K562 (cell line): ENCODE results near the gene ERBB3. TPM values are rescaled to one million over a fixed set of nuclear protein-coding genes. Genes with fewer than 3 reads are reported as not detected.

Experiments
- ATF1 ChIP-seq, 2 experiments: fragments of 450-650 bp in 1 of 2; IDR thresholded peaks; 2 replicates each; pipeline ENCODE4 v1.6.1; 2016; ENCODE audit warnings: missing compliant biosample characterization in 1 of 2, missing genetic modification characterization in 1 of 2
- L3MBTL2 ChIP-seq: fragments of 450-650 bp; IDR thresholded peaks from 2 replicates; pipeline ENCODE4 v1.6.1; 2016; ENCODE audit warnings: mild to moderate bottlenecking, moderate library complexity
- MXD1 ChIP-seq: fragments of 250-450 bp; sonication (Bioruptor Pico); IDR thresholded peaks from 2 replicates; pipeline ENCODE4 v1.8.0; 2021; ENCODE audit warnings: borderline replicate concordance, mild to moderate bottlenecking, moderate library complexity; ENCODE audit not compliant: poor library complexity, severe bottlenecking
- PCBP2 ChIP-seq: fragments of 200-400 bp; formaldehyde crosslinking; IDR thresholded peaks from 2 replicates; pipeline ENCODE4 v1.6.1; 2018; ENCODE audit warnings: low read length, low read depth, mild to moderate bottlenecking, moderate library complexity; ENCODE audit not compliant: poor library complexity, severe bottlenecking
- SIN3A ChIP-seq, 2 experiments: fragments of 150-350 bp in 1 of 2; IDR thresholded peaks; 2 replicates each; pipeline ENCODE4 v1.6.1; 2011 to 2016; ENCODE audit warnings: borderline replicate concordance in 2 of 2, low read depth in 2 of 2, low read length in 2 of 2, mild to moderate bottlenecking in 2 of 2, moderate library complexity in 2 of 2; ENCODE audit not compliant: control insufficient read depth in 1 of 2
- ZNF561 ChIP-seq: fragments of 450-650 bp; formaldehyde crosslinking; conservative IDR thresholded peaks from 2 replicates; pipeline ENCODE4 v1.4.0; 2020; ENCODE audit warnings: mild to moderate bottlenecking, moderate library complexity
- polyA plus RNA-seq, 8 experiments: library from polyadenylated mRNA; depleted of rRNA in 4 of 8; stranded (reverse) in 5 of 8; unstranded in 3 of 8; fragments of >200 nt; fragmentation: Nextera tagmentation in 2 of 8; fragmentation: Illumina TruSeq in 1 of 8; extraction: Ambion mirVana in 2 of 8; extraction: Trizol in 1 of 8; gene quantifications; 2 replicates each; pipeline versions ENCODE4 v1.2.1 to v1.2.3, GENCODE V29; 2011 to 2014; ENCODE audit warnings: inconsistent platforms in 1 of 8, missing spikeins in 1 of 8
- total RNA-seq, 7 experiments: library from RNA; depleted of rRNA in 6 of 7; stranded (reverse); fragments of >200 nt in 6 of 7; fragmentation: Illumina TruSeq in 2 of 7; extraction: Trizol in 2 of 7; gene quantifications; 2 replicates each; pipeline versions ENCODE4 v1.2.1 to v1.2.3, GENCODE V29; 2011 to 2021; ENCODE audit warnings: low replicate concordance in 1 of 7
- TF ChIP-seq, protein P1 (sequence below): fragments of 450-650 bp; IDR thresholded peaks from 2 replicates; pipeline ENCODE4 v1.6.1; 2016; ENCODE audit warnings: borderline replicate concordance
- TF ChIP-seq, protein P2 (sequence below): sonication (generic); formaldehyde crosslinking; IDR thresholded peaks from 2 replicates; pipeline ENCODE4 v1.4.0; 2020; ENCODE audit warnings: mild to moderate bottlenecking, missing genetic modification reagents
- TF ChIP-seq, protein P3 (sequence below): fragments of 250-450 bp; sonication (Bioruptor Pico); IDR thresholded peaks from 2 replicates; pipeline ENCODE4 v1.8.0; 2022; ENCODE audit warnings: moderate library complexity, mild to moderate bottlenecking, inconsistent platforms
- TF ChIP-seq, protein P4 (sequence below), 2 experiments: fragments of 450-650 bp in 1 of 2; sonication (generic) in 1 of 2; formaldehyde crosslinking in 1 of 2; IDR thresholded peaks in 1 of 2; conservative IDR thresholded peaks in 1 of 2; 2 replicates each; pipeline versions ENCODE4 v1.6.1 to v1.8.1; 2016 to 2023; ENCODE audit warnings: mild to moderate bottlenecking in 2 of 2, moderate library complexity in 2 of 2, inconsistent platforms in 1 of 2, missing genetic modification reagents in 1 of 2

ERBB3 gene
- total and polyA plus RNA-seq, 9 of the 15 experiments (the other 6 are each of a cell fraction or from before 2014, with no cell fraction given) = 1.5 to 5.4 (median 3.8) TPM

DNA sequence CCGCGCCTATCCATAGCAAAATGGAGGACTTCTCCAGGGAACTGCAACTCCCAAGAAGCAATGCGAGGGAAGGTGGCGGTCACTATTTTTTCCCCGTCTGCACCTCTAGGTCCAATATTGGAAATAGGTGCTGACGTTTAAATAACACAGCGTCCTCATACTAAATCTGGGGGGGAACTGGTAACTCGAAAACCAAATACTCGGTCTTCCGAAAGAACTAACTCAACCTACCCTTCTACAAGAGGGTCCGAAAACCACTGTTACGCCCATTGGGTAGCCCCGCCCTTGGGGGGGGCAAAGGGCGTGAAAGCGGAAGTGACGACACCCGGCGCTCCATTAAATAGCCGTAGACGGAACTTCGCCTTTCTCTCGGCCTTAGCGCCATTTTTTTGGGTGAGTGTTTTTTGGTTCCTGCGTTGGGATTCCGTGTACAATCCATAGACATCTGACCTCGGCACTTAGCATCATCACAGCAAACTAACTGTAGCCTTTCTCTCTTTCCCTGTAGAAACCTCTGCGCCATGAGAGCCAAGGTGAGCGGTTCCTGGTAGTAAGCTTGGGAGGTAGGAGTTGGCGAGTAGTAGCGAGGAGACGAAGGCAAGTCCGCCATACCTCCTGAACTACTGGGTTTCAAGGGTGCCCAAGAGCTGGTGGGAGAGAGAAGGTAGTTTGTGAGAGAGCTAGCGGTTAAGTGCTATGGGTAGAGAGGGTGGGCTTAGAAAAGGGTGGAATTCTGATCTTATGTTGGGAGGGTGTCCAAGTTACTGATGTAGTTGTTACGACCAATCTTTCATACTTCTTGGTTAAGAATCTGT, 36.5 kb downstream of the ERBB3 start, which contains the start of gene RPL41 (continued):
- TF ChIP-seq PCBP2 (no peak), ZNF561 (no peak), MXD1 (peak; percentile 39), L3MBTL2 (peak; percentile 82), ATF1 (CRISPR knock-in tag; IDR thresholded peaks at IDR 0.05) (peak; percentile 45; the same call in 1 of the 2 replicates), ATF1 (tag; IDR thresholded peaks at IDR 0.05) (peak; percentile 98), SIN3A (IDR thresholded peaks at IDR 0.05; ENCODE audit: borderline replicate concordance in 2 of 2, control insufficient read depth in 1 of 2, low read depth in 2 of 2, low read length in 2 of 2) (0 out of 4 replicates have a peak, but pooled peaks of 1 of the 2 experiments have one; percentile 72)
- TF ChIP-seq, protein P1, sequence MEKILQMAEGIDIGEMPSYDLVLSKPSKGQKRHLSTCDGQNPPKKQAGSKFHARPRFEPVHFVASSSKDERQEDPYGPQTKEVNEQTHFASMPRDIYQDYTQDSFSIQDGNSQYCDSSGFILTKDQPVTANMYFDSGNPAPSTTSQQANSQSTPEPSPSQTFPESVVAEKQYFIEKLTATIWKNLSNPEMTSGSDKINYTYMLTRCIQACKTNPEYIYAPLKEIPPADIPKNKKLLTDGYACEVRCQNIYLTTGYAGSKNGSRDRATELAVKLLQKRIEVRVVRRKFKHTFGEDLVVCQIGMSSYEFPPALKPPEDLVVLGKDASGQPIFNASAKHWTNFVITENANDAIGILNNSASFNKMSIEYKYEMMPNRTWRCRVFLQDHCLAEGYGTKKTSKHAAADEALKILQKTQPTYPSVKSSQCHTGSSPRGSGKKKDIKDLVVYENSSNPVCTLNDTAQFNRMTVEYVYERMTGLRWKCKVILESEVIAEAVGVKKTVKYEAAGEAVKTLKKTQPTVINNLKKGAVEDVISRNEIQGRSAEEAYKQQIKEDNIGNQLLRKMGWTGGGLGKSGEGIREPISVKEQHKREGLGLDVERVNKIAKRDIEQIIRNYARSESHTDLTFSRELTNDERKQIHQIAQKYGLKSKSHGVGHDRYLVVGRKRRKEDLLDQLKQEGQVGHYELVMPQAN = peak; percentile 70
- TF ChIP-seq, protein P2, sequence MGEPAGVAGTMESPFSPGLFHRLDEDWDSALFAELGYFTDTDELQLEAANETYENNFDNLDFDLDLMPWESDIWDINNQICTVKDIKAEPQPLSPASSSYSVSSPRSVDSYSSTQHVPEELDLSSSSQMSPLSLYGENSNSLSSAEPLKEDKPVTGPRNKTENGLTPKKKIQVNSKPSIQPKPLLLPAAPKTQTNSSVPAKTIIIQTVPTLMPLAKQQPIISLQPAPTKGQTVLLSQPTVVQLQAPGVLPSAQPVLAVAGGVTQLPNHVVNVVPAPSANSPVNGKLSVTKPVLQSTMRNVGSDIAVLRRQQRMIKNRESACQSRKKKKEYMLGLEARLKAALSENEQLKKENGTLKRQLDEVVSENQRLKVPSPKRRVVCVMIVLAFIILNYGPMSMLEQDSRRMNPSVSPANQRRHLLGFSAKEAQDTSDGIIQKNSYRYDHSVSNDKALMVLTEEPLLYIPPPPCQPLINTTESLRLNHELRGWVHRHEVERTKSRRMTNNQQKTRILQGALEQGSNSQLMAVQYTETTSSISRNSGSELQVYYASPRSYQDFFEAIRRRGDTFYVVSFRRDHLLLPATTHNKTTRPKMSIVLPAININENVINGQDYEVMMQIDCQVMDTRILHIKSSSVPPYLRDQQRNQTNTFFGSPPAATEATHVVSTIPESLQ (CRISPR knock-in tag) = peak; percentile 84; the same call in 1 of the 2 replicates
- TF ChIP-seq, protein P3, sequence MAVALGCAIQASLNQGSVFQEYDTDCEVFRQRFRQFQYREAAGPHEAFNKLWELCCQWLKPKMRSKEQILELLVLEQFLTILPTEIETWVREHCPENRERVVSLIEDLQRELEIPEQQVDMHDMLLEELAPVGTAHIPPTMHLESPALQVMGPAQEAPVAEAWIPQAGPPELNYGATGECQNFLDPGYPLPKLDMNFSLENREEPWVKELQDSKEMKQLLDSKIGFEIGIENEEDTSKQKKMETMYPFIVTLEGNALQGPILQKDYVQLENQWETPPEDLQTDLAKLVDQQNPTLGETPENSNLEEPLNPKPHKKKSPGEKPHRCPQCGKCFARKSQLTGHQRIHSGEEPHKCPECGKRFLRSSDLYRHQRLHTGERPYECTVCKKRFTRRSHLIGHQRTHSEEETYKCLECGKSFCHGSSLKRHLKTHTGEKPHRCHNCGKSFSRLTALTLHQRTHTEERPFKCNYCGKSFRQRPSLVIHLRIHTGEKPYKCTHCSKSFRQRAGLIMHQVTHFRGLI (CRISPR knock-in tag) = no peak
- TF ChIP-seq, protein P4, sequence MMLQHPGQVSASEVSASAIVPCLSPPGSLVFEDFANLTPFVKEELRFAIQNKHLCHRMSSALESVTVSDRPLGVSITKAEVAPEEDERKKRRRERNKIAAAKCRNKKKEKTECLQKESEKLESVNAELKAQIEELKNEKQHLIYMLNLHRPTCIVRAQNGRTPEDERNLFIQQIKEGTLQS (IDR thresholded peaks at IDR 0.05) = peak; percentile 71
- TF ChIP-seq, protein P4 (CRISPR knock-in tag; conservative IDR thresholded peaks at IDR 0.05) = peak; percentile 90
